IMR-90 (cell line): ENCODE data around the gene SLC26A1. TPM values are rescaled to one million over a fixed set of nuclear protein-coding genes. Genes with fewer than 3 reads are reported as not detected.

Experiments
- ATAC-seq: fragments of 200-7000 bp; cut with Tn5 transposase; 2 replicates; pipeline ENCODE4 v1.9.1; 2020; ENCODE audit warnings: low read depth, mild to moderate bottlenecking, moderate library complexity
- BruUV-seq: library from RNA; stranded (reverse); fragments of 400-500 nt; replicated peaks from 2 replicates; lab custom pipeline; 2021; lab: Mats Ljungman, UMichigan
- CTCF ChIA-PET: fragments of 300-600 bp; formaldehyde crosslinking; extraction: SDS; loops from one replicate; lab custom pipeline; 2021; ENCODE audit warnings: antibody characterized with exemption; lab: Yijun Ruan, JAX
- POLR2A ChIA-PET: fragments of 300-600 bp; sonication (Branson Sonifier 250); formaldehyde crosslinking; loops from one replicate; lab custom pipeline; 2022; ENCODE audit warnings: antibody characterized with exemption; ENCODE audit not compliant: unreplicated experiment; lab: Charles Lee
- DNase-seq: peaks from one replicate; pipeline ENCODE4 v3.0.0; 2013
- H2AFZ ChIP-seq: replicated peaks from 2 replicates; pipeline ENCODE3; 2013; ENCODE audit warnings: low read length, mild to moderate bottlenecking; ENCODE audit not compliant: poor library complexity
- H2AK5ac ChIP-seq: 2 replicates; pipeline ENCODE4 v1.6.1; 2013; ENCODE audit warnings: low read depth, low read length, inconsistent platforms
- H2AK9ac ChIP-seq: replicated peaks from 2 replicates; pipeline ENCODE3; 2013; ENCODE audit warnings: mild to moderate bottlenecking, low read depth, low read length, moderate library complexity; ENCODE audit not compliant: poor library complexity
- H2BK120ac ChIP-seq: 2 replicates; pipeline ENCODE4 v1.6.1; 2013; ENCODE audit warnings: low read depth, low read length, inconsistent platforms
- H2BK15ac ChIP-seq: 3 replicates; pipeline ENCODE4 v1.6.1; 2013; ENCODE audit warnings: low read depth, low read length, inconsistent platforms
- H2BK20ac ChIP-seq: 2 replicates; pipeline ENCODE4 v1.6.1; 2013; ENCODE audit warnings: low read depth, mild to moderate bottlenecking, inconsistent platforms, low read length, moderate library complexity
- H2BK5ac ChIP-seq: 2 replicates; pipeline ENCODE4 v1.6.1; 2013; ENCODE audit warnings: mild to moderate bottlenecking, low read depth, low read length, inconsistent platforms; ENCODE audit not compliant: poor library complexity, severe bottlenecking
- H3K14ac ChIP-seq: replicated peaks from 2 replicates; pipeline ENCODE4 v1.6.1; 2013; ENCODE audit warnings: low read depth, low read length, inconsistent platforms
- H3K18ac ChIP-seq: 2 replicates; pipeline ENCODE4 v1.6.1; 2013; ENCODE audit warnings: low read depth, low read length, control low read depth
- H3K23ac ChIP-seq: 2 replicates; pipeline ENCODE4 v1.6.1; 2013; ENCODE audit warnings: low read depth, low read length, inconsistent platforms
- H3K27ac ChIP-seq: 2 replicates; pipeline ENCODE4 v1.5.1; 2013; ENCODE audit warnings: mild to moderate bottlenecking, control low read depth, low read length; ENCODE audit not compliant: insufficient read depth
- H3K27me3 ChIP-seq: 2 replicates; pipeline ENCODE4 v1.6.1; 2013; ENCODE audit warnings: low read length; ENCODE audit not compliant: control insufficient read depth, insufficient read depth
- H3K36me3 ChIP-seq: 2 replicates; pipeline ENCODE4 v1.6.1; 2013; ENCODE audit warnings: low read length, mixed read lengths; ENCODE audit not compliant: control insufficient read depth, insufficient read depth
- H3K4ac ChIP-seq: 2 replicates; pipeline ENCODE4 v1.6.1; 2013; ENCODE audit warnings: low read depth, low read length, inconsistent platforms
- H3K4me1 ChIP-seq: 2 replicates; pipeline ENCODE4 v1.6.1; 2013; ENCODE audit warnings: low read length, mixed read lengths; ENCODE audit not compliant: control insufficient read depth, insufficient read depth
- H3K4me2 ChIP-seq: 2 replicates; pipeline ENCODE4 v1.6.1; 2013; ENCODE audit warnings: low read depth, mild to moderate bottlenecking, control low read depth, low read length, moderate library complexity
- H3K4me3 ChIP-seq: 2 replicates; pipeline ENCODE4 v1.5.1; 2013; ENCODE audit warnings: low read depth, mild to moderate bottlenecking, control low read depth, low read length, moderate library complexity; ENCODE audit not compliant: insufficient read depth
- H3K56ac ChIP-seq: 2 replicates; pipeline ENCODE4 v1.6.1; 2013; ENCODE audit warnings: low read length, inconsistent platforms; ENCODE audit not compliant: insufficient read depth; ENCODE audit errors: extremely low read depth
- H3K79me1 ChIP-seq, 2 experiments: 2 replicates each; pipeline ENCODE4 v1.6.1; 2013; ENCODE audit warnings: low read length in 2 of 2, inconsistent platforms in 1 of 2, low read depth in 1 of 2
- H3K9ac ChIP-seq: 2 replicates; pipeline ENCODE4 v1.6.1; 2013; ENCODE audit warnings: low read depth, low read length, control low read depth
- H3K9me1 ChIP-seq: 2 replicates; pipeline ENCODE4 v1.6.1; 2013; ENCODE audit warnings: low read length, inconsistent platforms; ENCODE audit not compliant: insufficient read depth
- H3K9me3 ChIP-seq: 2 replicates; pipeline ENCODE4 v1.6.1; 2013; ENCODE audit warnings: low read length; ENCODE audit not compliant: control insufficient read depth, insufficient read depth
- H4K20me1 ChIP-seq: 2 replicates; pipeline ENCODE4 v1.6.1; 2013; ENCODE audit warnings: low read length, inconsistent platforms; ENCODE audit not compliant: insufficient read depth
- H4K5ac ChIP-seq: 2 replicates; pipeline ENCODE4 v1.6.1; 2013; ENCODE audit warnings: mild to moderate bottlenecking, low read depth, low read length, control low read depth
- H4K8ac ChIP-seq, 2 experiments: 2 replicates each; pipeline ENCODE4 v1.6.1; 2013; ENCODE audit warnings: low read depth in 2 of 2, low read length in 2 of 2, control low read depth in 1 of 2, inconsistent platforms in 1 of 2
- H4K91ac ChIP-seq: 2 replicates; pipeline ENCODE4 v1.6.1; 2013; ENCODE audit warnings: low read depth, low read length, inconsistent platforms; ENCODE audit not compliant: insufficient read depth
- BHLHE40 ChIP-seq: fragments of 150-350 bp; IDR thresholded peaks from 2 replicates; pipeline ENCODE4 v1.6.1; 2016; ENCODE audit warnings: mild to moderate bottlenecking, low read depth, low read length
- CEBPB ChIP-seq: IDR thresholded peaks from 2 replicates; pipeline ENCODE4 v1.6.1; 2012; ENCODE audit warnings: low read depth, low read length, improper control_type of control experiment
- CHD1 ChIP-seq: IDR thresholded peaks from 2 replicates; pipeline ENCODE4 v1.6.1; 2012; ENCODE audit warnings: low read depth, low read length, improper control_type of control experiment
- FOS ChIP-seq: fragments of 150-350 bp; IDR thresholded peaks from 2 replicates; pipeline ENCODE4 v1.6.1; 2016; ENCODE audit warnings: low read depth, low read length
- MAZ ChIP-seq: IDR thresholded peaks from 2 replicates; pipeline ENCODE4 v1.6.1; 2012; ENCODE audit warnings: low read depth, mild to moderate bottlenecking, low read length, improper control_type of control experiment, moderate library complexity, borderline replicate concordance
- MXI1 ChIP-seq: IDR thresholded peaks from 2 replicates; pipeline ENCODE4 v1.6.1; 2012; ENCODE audit warnings: low read depth, mild to moderate bottlenecking, low read length, moderate library complexity, borderline replicate concordance
- RAD21 ChIP-seq: IDR thresholded peaks from 2 replicates; pipeline ENCODE4 v1.6.1; 2012; ENCODE audit warnings: low read length, improper control_type of control experiment
- RCOR1 ChIP-seq: IDR thresholded peaks from 2 replicates; pipeline ENCODE4 v1.6.1; 2012; ENCODE audit warnings: mild to moderate bottlenecking, low read length, improper control_type of control experiment; ENCODE audit not compliant: insufficient replicate concordance
- RFX5 ChIP-seq: IDR thresholded peaks from 2 replicates; pipeline ENCODE4 v1.8.0; 2012; ENCODE audit warnings: low read depth, mild to moderate bottlenecking, low read length, moderate library complexity
- SMC3 ChIP-seq: fragments of 150-350 bp; IDR thresholded peaks from 2 replicates; pipeline ENCODE4 v1.6.1; 2016; ENCODE audit warnings: low read depth, mild to moderate bottlenecking, antibody characterized with exemption, low read length, moderate library complexity
- WGBS, 2 experiments: methylation state at CpG; one replicate each; pipeline versions ENCODE4 v1.1.5 to v1.1.7; 2013; ENCODE audit warnings: missing lambda C conversion rate in 2 of 2; ENCODE audit not compliant: insufficient read length in 1 of 2; ENCODE audit errors: extremely low coverage in 2 of 2; 5-methylcytosine and 5-hydroxymethylcytosine counted together
- dilution Hi-C: fragments of 300-500 bp; cut with HindIII; formaldehyde crosslinking; loops from one replicate; pipeline ENCODE4 v1.14.3; 2018; ENCODE audit warnings: low sequenced_read_pairs; ENCODE audit not compliant: unreplicated experiment
- in situ Hi-C: fragments of 300-500 bp; cut with MboI; formaldehyde crosslinking; loops from 3 replicates; pipeline ENCODE4 v1.14.3; 2019; ENCODE audit warnings: low sequenced_read_pairs, inconsistent platforms, mixed read lengths
- intact Hi-C: fragments of 100-400 bp; cut with micrococcal nuclease; formaldehyde crosslinking; loops from 2 replicates; pipeline ENCODE4 v1.10.0; 2022
- polyA plus RNA-seq, 3 experiments: library from polyadenylated mRNA; depleted of rRNA; stranded (reverse); fragments of >200 nt; gene quantifications; 2 replicates each; pipeline ENCODE4 v1.2.3, GENCODE V29; 2012; ENCODE audit warnings: low replicate concordance in 1 of 3
- total RNA-seq: library from RNA; depleted of rRNA; stranded (reverse); fragments of >200 nt; gene quantifications from 2 replicates; pipeline ENCODE4 v1.2.3, GENCODE V29; 2012
- TF ChIP-seq, protein P1 (sequence below): fragments of 150-350 bp; IDR thresholded peaks from 2 replicates; pipeline ENCODE4 v1.6.1; 2017; ENCODE audit warnings: mild to moderate bottlenecking, antibody characterized with exemption, low read length, low read depth
- TF ChIP-seq, protein P2 (sequence below): conservative IDR thresholded peaks from 2 replicates; pipeline ENCODE4 v1.5.1; 2012; ENCODE audit warnings: mild to moderate bottlenecking, low read depth, low read length, improper control_type of control experiment
- TF ChIP-seq, protein P3 (sequence below): fragments of 150-350 bp; IDR thresholded peaks from 2 replicates; pipeline ENCODE4 v1.6.1; 2016; ENCODE audit warnings: low read depth, mild to moderate bottlenecking, low read length, moderate library complexity, borderline replicate concordance

Gene SLC26A1
- total and polyA plus RNA-seq, 2 of the 4 experiments (the other 2 are of a cell fraction): 0.09 TPM; not detected in 1

DNA sequence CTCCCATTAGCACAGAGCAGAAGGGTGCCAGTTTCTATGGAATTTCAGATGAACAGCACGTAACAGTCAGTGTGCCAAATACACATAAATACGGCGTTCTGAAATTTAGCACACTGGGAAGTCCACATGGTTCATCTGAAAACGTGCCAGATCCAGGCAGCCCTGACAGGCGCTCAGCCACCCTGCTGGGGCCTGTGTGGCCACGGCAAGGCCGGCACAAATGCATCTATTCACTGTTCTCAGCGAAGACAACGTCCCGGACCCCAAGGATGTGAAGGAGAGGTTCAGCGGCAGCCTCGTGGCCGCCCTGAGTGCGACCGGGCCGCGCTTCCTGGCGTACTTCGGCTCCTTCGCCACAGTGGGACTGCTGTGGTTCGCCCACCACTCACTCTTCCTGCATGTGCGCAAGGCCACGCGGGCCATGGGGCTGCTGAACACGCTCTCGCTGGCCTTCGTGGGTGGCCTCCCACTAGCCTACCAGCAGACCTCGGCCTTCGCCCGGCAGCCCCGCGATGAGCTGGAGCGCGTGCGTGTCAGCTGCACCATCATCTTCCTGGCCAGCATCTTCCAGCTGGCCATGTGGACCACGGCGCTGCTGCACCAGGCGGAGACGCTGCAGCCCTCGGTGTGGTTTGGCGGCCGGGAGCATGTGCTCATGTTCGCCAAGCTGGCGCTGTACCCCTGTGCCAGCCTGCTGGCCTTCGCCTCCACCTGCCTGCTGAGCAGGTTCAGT, 35.5 kb downstream of the SLC26A1 start:
- H3K14ac ChIP-seq: no peak overlapping the region

More for the DNA sequence above, 35.5 kb downstream of the SLC26A1 start:
- no peak overlapping the region for H2AFZ ChIP-seq
- intact Hi-C loops: no loop called here
- H4K91ac ChIP-seq: no peak overlapping the region
- in situ Hi-C loops: no loop called here
- no peak overlapping the region for H2AK5ac ChIP-seq
- H2BK120ac ChIP-seq: no peak overlapping the region
- H3K27ac ChIP-seq: no peak overlapping the region
- WGBS, 2 experiments: 96% methylated on average over 38 of the region's 45 CpGs; no CpG with 5 or more reads in 1 of the 2 experiments
- TF ChIP-seq MAZ: no peak
- TF ChIP-seq RAD21: no peak
- TF ChIP-seq RCOR1: no peak
- no peak for TF ChIP-seq RFX5
- TF ChIP-seq, protein P1, sequence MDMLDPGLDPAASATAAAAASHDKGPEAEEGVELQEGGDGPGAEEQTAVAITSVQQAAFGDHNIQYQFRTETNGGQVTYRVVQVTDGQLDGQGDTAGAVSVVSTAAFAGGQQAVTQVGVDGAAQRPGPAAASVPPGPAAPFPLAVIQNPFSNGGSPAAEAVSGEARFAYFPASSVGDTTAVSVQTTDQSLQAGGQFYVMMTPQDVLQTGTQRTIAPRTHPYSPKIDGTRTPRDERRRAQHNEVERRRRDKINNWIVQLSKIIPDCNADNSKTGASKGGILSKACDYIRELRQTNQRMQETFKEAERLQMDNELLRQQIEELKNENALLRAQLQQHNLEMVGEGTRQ: no peak
- no peak for TF ChIP-seq CEBPB
- TF ChIP-seq CHD1: no peak
- no peak for TF ChIP-seq SMC3
- TF ChIP-seq, protein P2, sequence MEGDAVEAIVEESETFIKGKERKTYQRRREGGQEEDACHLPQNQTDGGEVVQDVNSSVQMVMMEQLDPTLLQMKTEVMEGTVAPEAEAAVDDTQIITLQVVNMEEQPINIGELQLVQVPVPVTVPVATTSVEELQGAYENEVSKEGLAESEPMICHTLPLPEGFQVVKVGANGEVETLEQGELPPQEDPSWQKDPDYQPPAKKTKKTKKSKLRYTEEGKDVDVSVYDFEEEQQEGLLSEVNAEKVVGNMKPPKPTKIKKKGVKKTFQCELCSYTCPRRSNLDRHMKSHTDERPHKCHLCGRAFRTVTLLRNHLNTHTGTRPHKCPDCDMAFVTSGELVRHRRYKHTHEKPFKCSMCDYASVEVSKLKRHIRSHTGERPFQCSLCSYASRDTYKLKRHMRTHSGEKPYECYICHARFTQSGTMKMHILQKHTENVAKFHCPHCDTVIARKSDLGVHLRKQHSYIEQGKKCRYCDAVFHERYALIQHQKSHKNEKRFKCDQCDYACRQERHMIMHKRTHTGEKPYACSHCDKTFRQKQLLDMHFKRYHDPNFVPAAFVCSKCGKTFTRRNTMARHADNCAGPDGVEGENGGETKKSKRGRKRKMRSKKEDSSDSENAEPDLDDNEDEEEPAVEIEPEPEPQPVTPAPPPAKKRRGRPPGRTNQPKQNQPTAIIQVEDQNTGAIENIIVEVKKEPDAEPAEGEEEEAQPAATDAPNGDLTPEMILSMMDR: no peak
- TF ChIP-seq, protein P3, sequence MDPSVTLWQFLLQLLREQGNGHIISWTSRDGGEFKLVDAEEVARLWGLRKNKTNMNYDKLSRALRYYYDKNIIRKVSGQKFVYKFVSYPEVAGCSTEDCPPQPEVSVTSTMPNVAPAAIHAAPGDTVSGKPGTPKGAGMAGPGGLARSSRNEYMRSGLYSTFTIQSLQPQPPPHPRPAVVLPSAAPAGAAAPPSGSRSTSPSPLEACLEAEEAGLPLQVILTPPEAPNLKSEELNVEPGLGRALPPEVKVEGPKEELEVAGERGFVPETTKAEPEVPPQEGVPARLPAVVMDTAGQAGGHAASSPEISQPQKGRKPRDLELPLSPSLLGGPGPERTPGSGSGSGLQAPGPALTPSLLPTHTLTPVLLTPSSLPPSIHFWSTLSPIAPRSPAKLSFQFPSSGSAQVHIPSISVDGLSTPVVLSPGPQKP: no peak
- no peak for TF ChIP-seq MXI1
- no peak for TF ChIP-seq FOS
- no peak for TF ChIP-seq BHLHE40
- POLR2A ChIA-PET: no interaction called here
- H2BK15ac ChIP-seq: no peak overlapping the region
- BruUV-seq: no TSS peak
- H3K4ac ChIP-seq: no peak overlapping the region
- H3K18ac ChIP-seq: no peak overlapping the region
- H3K9me3 ChIP-seq: no peaks in the 10 kb centered on the region
- no peak overlapping the region for H2BK20ac ChIP-seq
- no peak overlapping the region for H2AK9ac ChIP-seq
- DNase-seq (no peak), ATAC-seq (no peak)
- no peaks in the 10 kb centered on the region for H3K27me3 ChIP-seq
- no peaks in the 10 kb centered on the region for H3K79me1 ChIP-seq
- no peak overlapping the region for H3K23ac ChIP-seq
- no peak overlapping the region for H4K8ac ChIP-seq
- H3K4me2 ChIP-seq: no peak overlapping the region
- H3K9me1 ChIP-seq: 0 out of 2 replicates have a peak, but pooled peaks cover 2% of the 10 kb centered on the region
- dilution Hi-C loops: no loop called here
- CTCF ChIA-PET: no interaction called here
- H3K36me3 ChIP-seq: peaks cover 43% of the 10 kb centered on the region
- no peak overlapping the region for H4K5ac ChIP-seq
- H3K4me1 ChIP-seq: no peaks in the 10 kb centered on the region
- no peak overlapping the region for H3K56ac ChIP-seq
- no peaks in the 10 kb centered on the region; the same call in 1 of the 2 replicates for H4K20me1 ChIP-seq
- no peak overlapping the region for H2BK5ac ChIP-seq
- no peak overlapping the region for H3K9ac ChIP-seq
- no peak overlapping the region for H3K4me3 ChIP-seq
